HL-60 (cell line): ENCODE measurements around the gene SLC12A8.
A peak's percentile ranks its signal among the peaks of the same experiment; 100 is the strongest.

ENCODE experiments used
- DNase-seq, 2 experiments: peaks; one replicate each; pipeline ENCODE4 v3.0.0-alpha.2; 2010 to 2020; ENCODE audit warnings: low read depth in 1 of 2, low spot score in 1 of 2
- H3K27ac ChIP-seq: fragments of 250-450 bp; sonication (Bioruptor Pico); replicated peaks from 2 replicates; pipeline ENCODE4 v1.5.1; 2020; ENCODE audit warnings: mild to moderate bottlenecking, moderate library complexity
- H3K27me3 ChIP-seq: fragments of 250-450 bp; sonication (Bioruptor Pico); 2 replicates; pipeline ENCODE4 v1.5.1; 2021; ENCODE audit warnings: mild to moderate bottlenecking, moderate library complexity; ENCODE audit not compliant: insufficient read depth, poor library complexity, severe bottlenecking
- H3K4me3 ChIP-seq: replicated peaks from 2 replicates; pipeline ENCODE4 v1.5.1; 2011; ENCODE audit warnings: mild to moderate bottlenecking, control low read depth, low read length; ENCODE audit not compliant: insufficient read depth
- GABPA ChIP-seq: IDR thresholded peaks from 2 replicates; pipeline ENCODE4 v1.6.1; 2012; ENCODE audit warnings: low read depth
- POLR2AphosphoS5 ChIP-seq: IDR thresholded peaks from 2 replicates; pipeline ENCODE4 v1.6.1; 2012; ENCODE audit warnings: low read depth
- REST ChIP-seq: IDR thresholded peaks from 2 replicates; pipeline ENCODE4 v1.6.1; 2012; ENCODE audit warnings: low read depth; ENCODE audit not compliant: insufficient replicate concordance
- SPI1 ChIP-seq: IDR thresholded peaks from 2 replicates; pipeline ENCODE4 v1.6.1; 2012; ENCODE audit warnings: low read depth, mild to moderate bottlenecking, borderline replicate concordance
- TF ChIP-seq, protein P1 (sequence below): IDR thresholded peaks from one replicate; pipeline ENCODE4 v1.5.1; 2011; ENCODE audit warnings: low read length, control low read depth, inconsistent platforms; ENCODE audit not compliant: insufficient read depth

SLC12A8 gene

DNA sequence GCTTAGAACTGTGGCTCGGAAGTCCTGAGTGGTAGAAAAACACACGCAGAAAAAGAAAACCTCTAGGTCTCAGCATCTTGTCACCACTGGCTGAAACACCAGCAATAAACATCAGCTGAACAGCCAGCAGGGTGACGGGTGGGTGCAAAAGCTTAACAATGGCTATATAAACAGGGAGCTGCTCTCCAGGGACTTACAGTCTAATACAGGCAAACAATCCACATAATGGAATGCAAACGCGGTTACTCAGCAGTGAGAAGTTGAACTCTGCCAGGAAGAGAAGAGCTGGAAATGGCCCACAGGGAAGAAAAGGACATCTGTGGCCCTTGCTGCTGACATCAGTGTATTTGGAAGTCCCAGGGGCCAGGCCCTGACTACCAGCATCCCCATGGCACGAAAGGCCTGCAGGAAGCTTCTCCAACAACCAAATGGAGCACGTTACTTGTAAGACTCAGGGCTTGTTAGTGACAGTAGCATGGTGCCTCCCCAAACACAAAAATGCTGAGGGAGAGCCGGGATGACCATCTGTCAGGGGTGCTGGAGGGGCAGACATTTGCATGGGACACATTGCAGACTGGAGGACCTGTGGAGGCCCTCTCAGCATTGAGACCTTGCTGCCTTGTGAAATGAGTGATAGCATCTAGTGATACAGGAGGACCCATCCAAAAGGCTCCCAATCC, 159.8 kb downstream of the SLC12A8 start:
- TF ChIP-seq POLR2AphosphoS5, result no peak
- no peak for TF ChIP-seq REST
- TF ChIP-seq, protein P1, sequence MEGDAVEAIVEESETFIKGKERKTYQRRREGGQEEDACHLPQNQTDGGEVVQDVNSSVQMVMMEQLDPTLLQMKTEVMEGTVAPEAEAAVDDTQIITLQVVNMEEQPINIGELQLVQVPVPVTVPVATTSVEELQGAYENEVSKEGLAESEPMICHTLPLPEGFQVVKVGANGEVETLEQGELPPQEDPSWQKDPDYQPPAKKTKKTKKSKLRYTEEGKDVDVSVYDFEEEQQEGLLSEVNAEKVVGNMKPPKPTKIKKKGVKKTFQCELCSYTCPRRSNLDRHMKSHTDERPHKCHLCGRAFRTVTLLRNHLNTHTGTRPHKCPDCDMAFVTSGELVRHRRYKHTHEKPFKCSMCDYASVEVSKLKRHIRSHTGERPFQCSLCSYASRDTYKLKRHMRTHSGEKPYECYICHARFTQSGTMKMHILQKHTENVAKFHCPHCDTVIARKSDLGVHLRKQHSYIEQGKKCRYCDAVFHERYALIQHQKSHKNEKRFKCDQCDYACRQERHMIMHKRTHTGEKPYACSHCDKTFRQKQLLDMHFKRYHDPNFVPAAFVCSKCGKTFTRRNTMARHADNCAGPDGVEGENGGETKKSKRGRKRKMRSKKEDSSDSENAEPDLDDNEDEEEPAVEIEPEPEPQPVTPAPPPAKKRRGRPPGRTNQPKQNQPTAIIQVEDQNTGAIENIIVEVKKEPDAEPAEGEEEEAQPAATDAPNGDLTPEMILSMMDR, result no peak
- TF ChIP-seq GABPA, result no peak
- TF ChIP-seq SPI1, result no peak
- Histone ChIP-seq H3K27me3 (peaks cover 41% of the 10 kb centered on the region), H3K4me3 (no peak overlapping the region), H3K27ac (no peak overlapping the region)
- DNase-seq, result no peak

DNA sequence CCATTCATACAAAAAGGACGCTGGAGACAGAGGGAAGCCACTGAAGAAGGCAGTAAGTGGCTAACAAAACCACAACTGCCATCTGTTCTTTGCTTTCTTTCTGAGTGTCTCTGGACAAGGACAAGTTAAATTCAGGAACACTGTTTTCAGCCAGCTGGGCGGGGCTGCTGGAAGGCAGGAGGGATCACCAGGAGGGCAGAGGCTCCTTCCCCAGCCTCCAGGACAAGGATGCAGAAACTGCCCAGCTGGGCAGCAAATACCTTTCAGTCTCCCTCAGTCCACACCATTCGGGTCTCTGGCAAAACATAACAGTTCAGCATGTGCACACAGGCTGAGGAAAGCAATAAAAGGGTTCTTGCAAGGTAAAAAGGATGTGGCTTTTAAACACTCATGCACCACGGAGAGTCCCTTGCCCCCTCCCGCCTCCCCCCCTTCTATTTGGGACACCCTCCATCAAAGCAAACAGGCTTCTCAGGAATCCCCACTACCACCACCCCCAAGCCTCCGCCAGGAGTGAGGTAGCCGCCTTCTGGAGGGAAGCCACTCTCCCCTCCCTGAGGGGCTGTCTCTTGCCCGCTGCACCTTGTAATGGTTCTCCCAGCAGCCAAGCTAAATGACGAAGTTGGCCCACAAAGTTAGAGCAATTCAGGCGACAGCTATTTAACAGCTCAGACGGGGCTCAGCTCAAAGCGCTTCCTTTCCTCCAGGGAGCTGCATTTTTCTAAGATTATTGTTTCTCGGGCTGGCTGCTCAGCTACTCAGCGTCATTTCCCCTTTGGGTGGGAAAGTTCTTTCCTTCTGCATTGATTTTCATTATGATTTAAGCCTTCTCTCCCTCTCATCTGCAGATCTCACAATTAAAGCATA, 160.6 kb downstream of the SLC12A8 start:
- Histone ChIP-seq H3K27me3 (peaks cover 38% of the 10 kb centered on the region), H3K27ac (no peak overlapping the region), H3K4me3 (no peak overlapping the region)
- no peak for TF ChIP-seq GABPA
- no peak for TF ChIP-seq REST
- TF ChIP-seq, protein P1, result no peak
- no peak for TF ChIP-seq POLR2AphosphoS5
- TF ChIP-seq SPI1, result no peak
- DNase-seq, result peak in 1 of 2 experiments; percentile 6

- TF ChIP-seq SPI1 (no peak), REST (no peak), POLR2AphosphoS5 (no peak), GABPA (no peak)
- TF ChIP-seq, protein P1, result no peak
- Histone ChIP-seq H3K4me3 (no peak overlapping the region), H3K27me3 (peaks cover 30% of the 10 kb centered on the region), H3K27ac (no peak overlapping the region)
- DNase-seq, result no peak
Observed at GRCh38 chr3:125051205-125051604, 161.3 kb downstream of the SLC12A8 start.
